PC-9 (cell line): ENCODE measurements around the gene METRN. TPM values are rescaled to one million over a fixed set of nuclear protein-coding genes. Genes with fewer than 3 reads are reported as not detected.
A peak's percentile ranks its signal among the peaks of the same experiment; 100 is the strongest.

Source experiments
- BruUV-seq: library from RNA; stranded (reverse); fragments of 400-500 nt; replicated peaks from 2 replicates; lab custom pipeline; 2021; lab: Mats Ljungman, UMichigan
- CTCF ChIA-PET: fragments of 300-600 bp; sonication (Branson Sonifier 250); formaldehyde crosslinking; loops from one replicate; lab custom pipeline; 2022; ENCODE audit warnings: antibody characterized with exemption; lab: Charles Lee
- POLR2A ChIA-PET: fragments of 300-600 bp; sonication (Branson Sonifier 250); formaldehyde crosslinking; loops from one replicate; lab custom pipeline; 2022; ENCODE audit warnings: antibody characterized with exemption; ENCODE audit not compliant: unreplicated experiment; lab: Charles Lee
- DNase-seq, 2 experiments: peaks; one replicate each; pipeline versions ENCODE4 v3.0.0 to v3.0.0-alpha.2; 2015 to 2022; ENCODE audit warnings: mixed read lengths in 1 of 2
- H2AFZ ChIP-seq: fragments of 200-600 bp; sonication (generic); 2 replicates; pipeline ENCODE4 v1.8.1; 2017; ENCODE audit warnings: antibody characterized with exemption
- H3F3A ChIP-seq: fragments of 200-600 bp; sonication (generic); 2 replicates; pipeline ENCODE4 v1.8.1; 2017; ENCODE audit warnings: antibody characterized with exemption, mild to moderate bottlenecking, low read depth; ENCODE audit not compliant: insufficient read depth
- H3K27ac ChIP-seq: fragments of 200-600 bp; sonication (generic); 2 replicates; pipeline ENCODE4 v1.6.1; 2016; ENCODE audit warnings: mixed run types
- H3K27me3 ChIP-seq: fragments of 200-600 bp; sonication (generic); 2 replicates; pipeline ENCODE4 v1.6.1; 2016; ENCODE audit warnings: low read depth, mixed run types; ENCODE audit not compliant: insufficient read depth
- H3K36me3 ChIP-seq: fragments of 200-600 bp; sonication (generic); 2 replicates; pipeline ENCODE4 v1.6.1; 2016; ENCODE audit warnings: low read depth, mixed run types
- H3K4me1 ChIP-seq: fragments of 200-600 bp; sonication (generic); replicated peaks from 2 replicates; pipeline ENCODE4 v1.6.1; 2016; ENCODE audit warnings: mixed run types; ENCODE audit not compliant: insufficient read depth
- H3K4me2 ChIP-seq: fragments of 200-600 bp; sonication (generic); 2 replicates; pipeline ENCODE4 v1.6.1; 2017; ENCODE audit warnings: mixed run types
- H3K4me3 ChIP-seq: fragments of 200-600 bp; sonication (generic); 2 replicates; pipeline ENCODE4 v1.6.1; 2016; ENCODE audit warnings: mixed run types
- H3K79me2 ChIP-seq: fragments of 200-600 bp; sonication (generic); 2 replicates; pipeline ENCODE4 v1.6.1; 2017; ENCODE audit warnings: low read depth, mixed run types
- H3K9me2 ChIP-seq: fragments of 200-600 bp; sonication (generic); 2 replicates; pipeline ENCODE4 v1.8.1; 2017; ENCODE audit warnings: mild to moderate bottlenecking; ENCODE audit not compliant: insufficient read depth
- H3K9me3 ChIP-seq: fragments of 200-600 bp; sonication (generic); 2 replicates; pipeline ENCODE4 v1.8.1; 2016; ENCODE audit warnings: low read depth; ENCODE audit not compliant: insufficient read depth
- H4K20me1 ChIP-seq: fragments of 200-600 bp; sonication (generic); 2 replicates; pipeline ENCODE4 v1.8.1; 2017; ENCODE audit not compliant: insufficient read depth
- EZH2 ChIP-seq: fragments of 200-600 bp; sonication (generic); IDR thresholded peaks from 2 replicates; pipeline ENCODE4 v1.8.0; 2017; ENCODE audit warnings: antibody characterized with exemption, low read depth
- intact Hi-C: fragments of 100-400 bp; cut with micrococcal nuclease; formaldehyde crosslinking; loops from one replicate; pipeline ENCODE4 v1.10.0; 2022; ENCODE audit not compliant: unreplicated experiment
- total RNA-seq: library from RNA; stranded (reverse); gene quantifications from 2 replicates; pipeline ENCODE4 v1.2.3, GENCODE V29; 2021
- TF ChIP-seq, protein P1 (sequence below): fragments of 200-600 bp; sonication (generic); conservative IDR thresholded peaks from 2 replicates; pipeline ENCODE4 v1.6.1; 2017; ENCODE audit warnings: mixed run types, antibody characterized with exemption, mild to moderate bottlenecking, moderate library complexity

The METRN gene
- total RNA-seq, 1 experiment from 2014 or later: 77.5 TPM

DNA sequence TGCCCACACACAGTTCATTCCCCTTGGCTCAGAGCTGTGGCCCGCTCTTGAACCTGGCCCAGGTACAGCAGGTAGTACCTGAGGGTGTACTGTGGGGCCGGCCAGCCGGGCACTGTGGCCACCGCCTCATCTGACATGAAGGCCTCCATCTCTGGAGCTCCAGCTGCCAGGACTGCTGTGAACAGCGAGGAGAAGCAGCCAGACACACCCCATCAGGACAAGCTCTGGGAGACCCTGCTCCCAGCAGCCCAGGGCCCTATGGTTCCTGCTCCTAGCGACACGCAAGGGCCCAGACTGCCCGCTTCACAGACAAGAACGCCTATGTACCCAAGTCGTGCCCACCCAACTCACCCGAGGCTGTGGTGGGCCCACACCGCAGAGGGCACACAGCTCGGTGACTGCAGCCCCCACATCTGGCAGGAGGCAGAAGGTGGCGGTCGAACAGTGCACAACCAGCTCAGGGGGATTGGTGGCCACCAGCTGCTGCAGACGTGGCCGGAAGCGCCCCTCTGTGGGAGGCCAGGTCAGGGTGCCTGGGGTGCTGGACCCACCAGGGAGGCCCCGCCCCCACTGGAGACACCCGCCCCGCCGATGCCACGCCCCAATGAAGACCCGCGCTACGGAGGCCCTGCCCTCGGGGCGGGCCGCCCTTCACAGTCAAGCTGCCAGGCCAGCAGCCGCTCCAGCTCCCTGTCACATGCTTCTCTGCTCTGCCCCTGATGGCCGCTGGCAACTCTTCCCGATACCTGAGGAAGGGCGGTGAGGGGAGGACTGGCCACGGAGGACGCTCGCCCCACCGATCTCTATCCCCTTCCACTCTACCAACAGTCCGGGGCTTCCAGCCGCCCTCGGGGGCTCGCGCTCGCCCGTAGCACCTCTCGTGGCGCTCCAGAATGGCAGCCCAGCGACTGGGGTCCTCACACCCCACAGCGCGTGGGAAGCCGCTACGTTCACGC lies 35.8 kb upstream of the METRN start:
- intact Hi-C loops: no loop called here
- H3F3A ChIP-seq: peaks cover 40% of the 10 kb centered on the region; the same call in 1 of the 2 replicates
- H3K36me3 ChIP-seq: no peaks in the 10 kb centered on the region; the same call in 1 of the 2 replicates
- H3K4me2 ChIP-seq: peak overlapping the region; percentile 75
- TF ChIP-seq EZH2: no peak
- TF ChIP-seq, protein P1, sequence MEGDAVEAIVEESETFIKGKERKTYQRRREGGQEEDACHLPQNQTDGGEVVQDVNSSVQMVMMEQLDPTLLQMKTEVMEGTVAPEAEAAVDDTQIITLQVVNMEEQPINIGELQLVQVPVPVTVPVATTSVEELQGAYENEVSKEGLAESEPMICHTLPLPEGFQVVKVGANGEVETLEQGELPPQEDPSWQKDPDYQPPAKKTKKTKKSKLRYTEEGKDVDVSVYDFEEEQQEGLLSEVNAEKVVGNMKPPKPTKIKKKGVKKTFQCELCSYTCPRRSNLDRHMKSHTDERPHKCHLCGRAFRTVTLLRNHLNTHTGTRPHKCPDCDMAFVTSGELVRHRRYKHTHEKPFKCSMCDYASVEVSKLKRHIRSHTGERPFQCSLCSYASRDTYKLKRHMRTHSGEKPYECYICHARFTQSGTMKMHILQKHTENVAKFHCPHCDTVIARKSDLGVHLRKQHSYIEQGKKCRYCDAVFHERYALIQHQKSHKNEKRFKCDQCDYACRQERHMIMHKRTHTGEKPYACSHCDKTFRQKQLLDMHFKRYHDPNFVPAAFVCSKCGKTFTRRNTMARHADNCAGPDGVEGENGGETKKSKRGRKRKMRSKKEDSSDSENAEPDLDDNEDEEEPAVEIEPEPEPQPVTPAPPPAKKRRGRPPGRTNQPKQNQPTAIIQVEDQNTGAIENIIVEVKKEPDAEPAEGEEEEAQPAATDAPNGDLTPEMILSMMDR: no peak
- H3K4me3 ChIP-seq: peak overlapping the region; percentile 54; the same call in 1 of the 2 replicates
- H3K79me2 ChIP-seq: peaks cover 33% of the 10 kb centered on the region
- BruUV-seq: no TSS peak
- no peak overlapping the region for H2AFZ ChIP-seq
- ChIA-PET POLR2A (interaction anchor here (0.5 to 0.9 kb wide), 3 partner anchors 30 to 1104 kb away, joined by 3 to 4 read pairs (median 4); partner anchors contain the start of genes NUBP2 and WDR90), CTCF (interaction anchor here (0.5 kb wide), 1 partner anchor 27 kb away, joined by 7 read pairs; no protein-coding TSS in a partner anchor)
- peaks cover 30% of the 10 kb centered on the region for H4K20me1 ChIP-seq
- H3K27ac ChIP-seq: 0 out of 2 replicates have a peak overlapping the region, but pooled peaks have one; percentile 37
- no peaks in the 10 kb centered on the region for H3K9me3 ChIP-seq
- H3K9me2 ChIP-seq: no peaks in the 10 kb centered on the region
- H3K4me1 ChIP-seq: peaks cover 25% of the 10 kb centered on the region
- peak; percentile 54 to 72 for DNase-seq
- H3K27me3 ChIP-seq: no peaks in the 10 kb centered on the region

DNA sequence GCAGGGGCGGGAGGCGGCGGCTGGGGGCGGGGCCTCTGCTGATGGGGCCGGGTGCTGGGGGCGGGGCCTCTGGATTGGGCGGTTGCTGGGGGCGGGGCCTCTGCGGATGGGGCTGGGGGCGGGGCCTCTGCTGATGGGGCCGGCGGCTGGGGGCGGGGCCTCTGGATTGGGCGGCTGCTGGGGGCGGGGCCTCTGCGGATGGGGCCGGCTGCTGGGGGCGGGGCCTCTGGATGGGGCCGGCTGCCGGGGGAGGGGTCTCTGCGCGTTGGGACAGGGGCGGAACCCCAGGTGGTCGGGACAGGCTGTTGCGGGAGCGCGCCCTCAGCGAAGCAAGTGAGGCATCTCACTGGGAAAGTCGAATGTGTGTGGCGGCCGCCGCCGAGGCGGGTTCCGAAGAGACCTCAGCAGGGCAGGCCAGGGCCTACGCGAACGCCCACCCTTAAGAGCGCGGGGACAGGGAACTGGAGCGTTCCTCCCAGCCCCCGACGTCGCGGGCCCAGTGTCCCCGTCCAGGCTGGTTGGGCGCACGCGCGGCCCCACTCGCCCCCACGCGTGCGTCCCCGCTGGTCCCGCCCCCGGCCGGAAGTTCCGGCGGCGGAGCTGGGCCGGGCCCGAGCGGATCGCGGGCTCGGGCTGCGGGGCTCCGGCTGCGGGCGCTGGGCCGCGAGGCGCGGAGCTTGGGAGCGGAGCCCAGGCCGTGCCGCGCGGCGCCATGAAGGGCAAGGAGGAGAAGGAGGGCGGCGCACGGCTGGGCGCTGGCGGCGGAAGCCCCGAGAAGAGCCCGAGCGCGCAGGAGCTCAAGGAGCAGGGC lies 34.9 kb upstream of the METRN start, which contains the start of gene STUB1:
STUB1 (plus strand) TSS at position 597 of the 811 bp plus-strand sequence; CDS start at position 713, 116 bp downstream.
- H3K27ac ChIP-seq: peak within 1 kb of the TSS; percentile 43; the same call in 1 of the 2 replicates
- no peaks in the 10 kb centered on the region; the same call in 1 of the 2 replicates for H3K36me3 ChIP-seq
- H3K9me2 ChIP-seq: no peaks in the 10 kb centered on the region
- peaks cover 30% of the 10 kb centered on the region for H3K4me1 ChIP-seq
- H3K4me3 ChIP-seq: peak within 1 kb of the TSS; percentile 71
- H3K27me3 ChIP-seq: no peaks in the 10 kb centered on the region
- peaks cover 40% of the 10 kb centered on the region; the same call in 1 of the 2 replicates for H3F3A ChIP-seq
- peak; percentile 60 to 94 for DNase-seq
- ChIA-PET POLR2A (interaction anchor here (0.5 to 1.1 kb wide), 4 partner anchors 31 to 277 kb away, joined by 3 to 5 read pairs (median 4); partner anchors contain the start of genes CHTF18 and WDR90), CTCF (interaction anchor here (0.6 kb wide), 1 partner anchor 40 kb away, joined by 4 read pairs; no protein-coding TSS in a partner anchor)
- no TSS peak for BruUV-seq
- H4K20me1 ChIP-seq: peaks cover 30% of the 10 kb centered on the region
- H3K9me3 ChIP-seq: no peaks in the 10 kb centered on the region
- intact Hi-C loops: loop anchor here (5.0 kb wide), 1 partner anchor 153 kb away; the partner anchor contains the start of gene CAPN15
- no peak for TF ChIP-seq EZH2
- TF ChIP-seq, protein P1: no peak
- peak within 1 kb of the TSS; percentile 89 for H2AFZ ChIP-seq
- peak within 1 kb of the TSS; percentile 86 for H3K4me2 ChIP-seq
- peaks cover 33% of the 10 kb centered on the region for H3K79me2 ChIP-seq
